ENCODE data around the gene PEX3.
"Not testable (repeated sequence)": the region's sequence is repeated elsewhere in the genome, so short reads cannot be mapped to it uniquely, and the experiment has no call there.

Gene PEX3

GRCh38 chr6:143449714-143450452, 722 bp upstream of the PEX3 start:
- H3K27ac ChIP-seq, result peak overlapping the region; percentile 67
- DNase-seq, result peak; percentile 44
- no peaks in the 10 kb centered on the region for H3K9me3 ChIP-seq (ENCODE audit: severe bottlenecking)
- no peak for TF ChIP-seq CTCF (IDR thresholded peaks at IDR 0.05; ENCODE audit: low read depth, low read length)
- peaks cover 3% of the 10 kb centered on the region; the same call in 1 of the 2 replicates for H3K36me3 ChIP-seq
- peak overlapping the region; percentile 77 for H3K4me3 ChIP-seq (ENCODE audit: low read depth, low read length)
- no peaks in the 10 kb centered on the region for H3K27me3 ChIP-seq (ENCODE audit: insufficient read depth, low read depth, severe bottlenecking)

- Histone ChIP-seq H3K27ac (no peak overlapping the region), H3K27me3 (ENCODE audit: insufficient read depth, low read depth, severe bottlenecking) (no peaks in the 10 kb centered on the region), H3K36me3 (peaks cover 3% of the 10 kb centered on the region; the same call in 1 of the 2 replicates), H3K4me3 (ENCODE audit: low read depth, low read length) (peak overlapping the region; percentile 77), H3K9me3 (ENCODE audit: severe bottlenecking) (no peaks in the 10 kb centered on the region)
- DNase-seq, result no peak
- no peak for TF ChIP-seq CTCF (IDR thresholded peaks at IDR 0.05; ENCODE audit: low read depth, low read length)
Observed at GRCh38 chr6:143451531-143451930, 926 bp downstream of the PEX3 start.

- H3K4me3 ChIP-seq (ENCODE audit: low read depth, low read length), result no peak overlapping the region
- H3K27me3 ChIP-seq (ENCODE audit: insufficient read depth, low read depth, severe bottlenecking), result no peaks in the 10 kb centered on the region
- DNase-seq, result no peak
- TF ChIP-seq CTCF (IDR thresholded peaks at IDR 0.05; ENCODE audit: low read depth, low read length), result no peak
- H3K36me3 ChIP-seq, result no peaks in the 10 kb centered on the region
- H3K9me3 ChIP-seq (ENCODE audit: severe bottlenecking), result no peaks in the 10 kb centered on the region
- no peak overlapping the region for H3K27ac ChIP-seq
Observed at GRCh38 chr6:143457563-143458359, 7.2 kb downstream of the PEX3 start.

GRCh38 chr6:143465546-143465945, 14.9 kb downstream of the PEX3 start:
- H3K27me3 ChIP-seq (ENCODE audit: insufficient read depth, low read depth, severe bottlenecking), result no peaks in the 10 kb centered on the region
- no peak for TF ChIP-seq CTCF (IDR thresholded peaks at IDR 0.05; ENCODE audit: low read depth, low read length)
- H3K9me3 ChIP-seq (ENCODE audit: severe bottlenecking), result no peaks in the 10 kb centered on the region
- DNase-seq, result no peak
- no peaks in the 10 kb centered on the region for H3K36me3 ChIP-seq
- H3K27ac ChIP-seq, result no peak overlapping the region
- no peak overlapping the region for H3K4me3 ChIP-seq (ENCODE audit: low read depth, low read length)

- H3K4me3 ChIP-seq (ENCODE audit: low read depth, low read length), result no peak overlapping the region
- no peaks in the 10 kb centered on the region for H3K9me3 ChIP-seq (ENCODE audit: severe bottlenecking)
- H3K36me3 ChIP-seq, result no peaks in the 10 kb centered on the region; the same call in 1 of the 2 replicates
- no peak for DNase-seq
- H3K27me3 ChIP-seq (ENCODE audit: insufficient read depth, low read depth, severe bottlenecking), result no peaks in the 10 kb centered on the region
- no peak for TF ChIP-seq CTCF (IDR thresholded peaks at IDR 0.05; ENCODE audit: low read depth, low read length)
- no peak overlapping the region for H3K27ac ChIP-seq
Observed at GRCh38 chr6:143468026-143468425, 17.4 kb downstream of the PEX3 start.

GRCh38 chr6:143468823-143469222, 18.2 kb downstream of the PEX3 start:
- not testable (repeated sequence) for DNase-seq; H3K27ac ChIP-seq; H3K27me3 ChIP-seq (ENCODE audit: insufficient read depth, low read depth, severe bottlenecking); H3K4me3 ChIP-seq (ENCODE audit: low read depth, low read length); H3K36me3 ChIP-seq; H3K9me3 ChIP-seq (ENCODE audit: severe bottlenecking)
